OCI-LY1 (cell line): ENCODE measurements around the gene NUBPL.

Source experiments
- H2AFZ ChIP-seq: fragments of 200-600 bp; sonication (generic), shearing (Covaris generic); 2 replicates; pipeline ENCODE4 v1.6.0; 2014; ENCODE audit warnings: antibody characterized with exemption, mild to moderate bottlenecking, low read length
- H3F3A ChIP-seq: fragments of 200-600 bp; sonication (generic), shearing (Covaris generic); 2 replicates; pipeline ENCODE4 v1.6.0; 2014; ENCODE audit warnings: mild to moderate bottlenecking, antibody characterized with exemption, low read length, moderate library complexity; ENCODE audit not compliant: insufficient read depth
- H3K27ac ChIP-seq: fragments of 200-600 bp; sonication (generic); 2 replicates; pipeline ENCODE4 v1.5.1; 2014; ENCODE audit warnings: low read length, mixed run types, mild to moderate bottlenecking, low read depth; ENCODE audit not compliant: poor library complexity, severe bottlenecking
- H3K27me3 ChIP-seq: fragments of 200-600 bp; sonication (generic); 2 replicates; pipeline ENCODE4 v1.6.0; 2014; ENCODE audit warnings: antibody characterized with exemption, mild to moderate bottlenecking, low read length, moderate library complexity; ENCODE audit not compliant: insufficient read depth
- H3K36me3 ChIP-seq: fragments of 200-600 bp; sonication (generic); 2 replicates; pipeline ENCODE4 v1.6.1; 2014; ENCODE audit warnings: mild to moderate bottlenecking, antibody characterized with exemption, low read length, moderate library complexity, mixed read lengths; ENCODE audit not compliant: insufficient read depth
- H3K4me1 ChIP-seq: fragments of 200-600 bp; sonication (generic); 2 replicates; pipeline ENCODE4 v1.5.1; 2014; ENCODE audit warnings: mild to moderate bottlenecking, low read length, moderate library complexity; ENCODE audit not compliant: insufficient read depth, severe bottlenecking
- H3K4me2 ChIP-seq: fragments of 200-600 bp; sonication (generic), shearing (Covaris generic); 2 replicates; pipeline ENCODE4 v1.6.1; 2014; ENCODE audit warnings: low read length
- H3K4me3 ChIP-seq: fragments of 200-600 bp; sonication (generic); 2 replicates; pipeline ENCODE4 v1.5.1; 2014; ENCODE audit warnings: low read length, low read depth, mild to moderate bottlenecking, mixed read lengths; ENCODE audit not compliant: poor library complexity, severe bottlenecking
- H3K79me2 ChIP-seq: fragments of 200-600 bp; shearing (Covaris generic); 2 replicates; pipeline ENCODE4 v1.6.1; 2016; ENCODE audit warnings: mixed run types, low read length, mixed read lengths; ENCODE audit not compliant: insufficient read depth
- H3K9ac ChIP-seq: fragments of 200-600 bp; sonication (generic), shearing (Covaris generic); 2 replicates; pipeline ENCODE4 v1.6.1; 2014; ENCODE audit warnings: mild to moderate bottlenecking, low read length, mixed read lengths
- H3K9me2 ChIP-seq: fragments of 200-600 bp; sonication (generic), shearing (Covaris generic); 2 replicates; pipeline ENCODE4 v1.6.1; 2014; ENCODE audit warnings: low read depth, mild to moderate bottlenecking, low read length, mixed read lengths
- H3K9me3 ChIP-seq: fragments of 200-600 bp; shearing (Covaris generic); 2 replicates; pipeline ENCODE4 v1.6.1; 2014; ENCODE audit warnings: low read length, mixed read lengths
- H4K20me1 ChIP-seq: fragments of 200-600 bp; sonication (generic), shearing (Covaris generic); 2 replicates; pipeline ENCODE4 v1.6.0; 2016; ENCODE audit warnings: mild to moderate bottlenecking, low read length; ENCODE audit not compliant: insufficient read depth
- CTCF ChIP-seq: fragments of 200-600 bp; sonication (generic), shearing (Covaris generic); IDR thresholded peaks from 2 replicates; pipeline ENCODE4 v1.5.1; 2017; ENCODE audit warnings: mild to moderate bottlenecking, antibody characterized with exemption, low read length, moderate library complexity, mixed read lengths
- EZH2 ChIP-seq: fragments of 200-600 bp; sonication (generic), shearing (Covaris generic); IDR thresholded peaks from 2 replicates; pipeline ENCODE4 v1.8.0; 2017; ENCODE audit warnings: borderline replicate concordance, mixed run types, mild to moderate bottlenecking, antibody characterized with exemption, low read length, moderate library complexity, mixed read lengths

The NUBPL gene

GRCh38 chr14:31677052-31677451 is 115.8 kb downstream of the NUBPL start:
- Histone ChIP-seq H2AFZ (no peak overlapping the region), H3K27me3 (no peaks in the 10 kb centered on the region), H3F3A (no peaks in the 10 kb centered on the region), H3K9me3 (no peaks in the 10 kb centered on the region), H3K9ac (no peak overlapping the region), H3K4me2 (no peak overlapping the region), H3K27ac (no peak overlapping the region), H4K20me1 (no peaks in the 10 kb centered on the region), H3K79me2 (no peaks in the 10 kb centered on the region), H3K9me2 (no peaks in the 10 kb centered on the region), H3K4me1 (no peaks in the 10 kb centered on the region), H3K4me3 (no peak overlapping the region), H3K36me3 (no peaks in the 10 kb centered on the region)
- TF ChIP-seq CTCF = no peak
- no peak for TF ChIP-seq EZH2

GRCh38 chr14:31677630-31678029 is 116.4 kb downstream of the NUBPL start:
- Histone ChIP-seq H3K9me3 (no peaks in the 10 kb centered on the region), H3K9ac (no peak overlapping the region), H4K20me1 (no peaks in the 10 kb centered on the region), H3K9me2 (no peaks in the 10 kb centered on the region), H3F3A (no peaks in the 10 kb centered on the region), H2AFZ (no peak overlapping the region), H3K4me3 (no peak overlapping the region), H3K36me3 (no peaks in the 10 kb centered on the region), H3K4me2 (no peak overlapping the region), H3K79me2 (no peaks in the 10 kb centered on the region), H3K27ac (no peak overlapping the region), H3K4me1 (no peaks in the 10 kb centered on the region), H3K27me3 (no peaks in the 10 kb centered on the region)
- TF ChIP-seq CTCF = no peak
- TF ChIP-seq EZH2 = no peak

GRCh38 chr14:31678421-31679249 is 117.4 kb downstream of the NUBPL start:
- H2AFZ ChIP-seq = no peak overlapping the region
- H3K9me2 ChIP-seq = no peaks in the 10 kb centered on the region
- no peaks in the 10 kb centered on the region for H3K79me2 ChIP-seq
- no peak overlapping the region for H3K9ac ChIP-seq
- no peaks in the 10 kb centered on the region for H3F3A ChIP-seq
- H3K4me2 ChIP-seq = no peak overlapping the region
- no peaks in the 10 kb centered on the region for H3K36me3 ChIP-seq
- H4K20me1 ChIP-seq = no peaks in the 10 kb centered on the region
- TF ChIP-seq EZH2 = no peak
- TF ChIP-seq CTCF = no peak
- H3K27ac ChIP-seq = no peak overlapping the region
- no peaks in the 10 kb centered on the region for H3K4me1 ChIP-seq
- no peaks in the 10 kb centered on the region for H3K9me3 ChIP-seq
- no peaks in the 10 kb centered on the region for H3K27me3 ChIP-seq
- no peak overlapping the region for H3K4me3 ChIP-seq
